Measurements from ENCODE around the gene DMRTC1. TPM values are rescaled to one million over a fixed set of nuclear protein-coding genes. Genes with fewer than 3 reads are reported as not detected.
"Not testable (repeated sequence)": the region's sequence is repeated elsewhere in the genome, so short reads cannot be mapped to it uniquely, and the experiment has no call there.

Gene DMRTC1, protein sequence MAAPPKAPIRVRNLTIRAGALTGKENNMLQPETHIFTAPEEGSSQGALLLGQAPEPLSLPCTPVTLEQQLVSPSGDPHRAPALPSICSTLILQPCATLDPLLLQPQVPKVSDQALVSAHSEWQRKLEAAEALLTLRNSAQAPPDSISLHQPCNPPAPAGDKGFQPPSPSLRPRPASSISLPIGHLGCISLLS
- not detected for total RNA-seq

DNA sequence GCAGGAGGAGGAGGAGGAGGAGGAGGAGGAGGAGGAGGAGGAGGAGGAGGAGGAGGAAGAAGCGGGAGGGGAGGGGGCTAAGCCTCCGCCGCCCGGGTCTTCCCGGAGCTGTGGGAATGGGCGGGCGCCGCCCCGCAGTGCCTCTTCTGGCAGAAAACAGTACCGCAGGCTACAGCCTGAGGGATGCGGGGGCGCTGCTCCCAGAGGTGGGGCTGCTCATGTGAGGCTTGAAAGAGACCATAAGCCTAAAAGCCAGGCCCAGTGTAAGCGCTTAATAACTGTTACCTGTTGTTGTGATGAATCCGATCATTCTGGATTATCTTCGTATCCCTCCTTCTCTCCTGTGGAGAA, at the start of gene DMRTC1:
Gene DMRTC1 (minus strand): TSS at position 19 of the 351 bp plus-strand sequence. CDS start 68,143 bp downstream, outside the sequence.
- no CpG with 5 or more reads among the region's 15 CpGs for WGBS, 2 donors (ENCODE audit: low coverage in 1 of 2)
- H3K36me3 ChIP-seq; H3K4me1 ChIP-seq; intact Hi-C loops (cut with DNase I; ENCODE audit: low total_unique reads); H3K27ac ChIP-seq; in situ Hi-C loops (cut with MboI; ENCODE audit: low pct_ligation_motif_present in 1 of 4, low pct_unique_long_range_greater_than_20kb in 1 of 4, low sequenced_read_pairs in 3 of 4); H3K9me3 ChIP-seq; DNase-seq; H3K27me3 ChIP-seq; H3K4me3 ChIP-seq: not testable (repeated sequence)

DNA sequence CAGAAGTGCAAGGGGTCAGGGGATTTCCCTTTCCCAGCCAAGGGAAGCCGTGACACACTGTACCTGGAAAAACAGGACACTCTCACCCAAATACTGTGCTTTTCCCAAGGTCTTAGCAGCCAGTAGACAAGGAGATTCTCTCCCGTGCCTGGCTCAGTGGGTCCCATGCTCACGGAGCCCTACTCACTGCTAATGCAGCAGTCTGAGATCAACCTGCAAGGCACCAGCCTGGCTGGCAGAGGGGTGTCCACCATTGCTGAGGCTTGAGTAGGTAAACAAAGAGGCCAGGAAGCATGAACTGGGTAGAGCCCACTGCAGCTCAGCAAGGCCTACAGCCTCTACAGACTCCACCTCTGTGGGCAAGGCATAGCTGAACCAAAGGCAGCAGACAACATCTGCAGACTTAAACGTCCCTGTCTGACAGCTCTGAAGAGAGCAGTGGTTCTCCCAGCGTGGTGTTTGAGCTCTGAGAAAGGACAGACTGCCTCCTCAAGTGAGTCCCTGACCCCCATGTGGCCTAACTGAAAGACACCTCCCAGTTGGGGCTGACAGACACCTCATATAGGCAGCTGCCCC, 37.3 kb upstream of the DMRTC1 start:
- in situ Hi-C loops (cut with MboI; ENCODE audit: low pct_ligation_motif_present in 1 of 4, low pct_unique_long_range_greater_than_20kb in 1 of 4, low sequenced_read_pairs in 3 of 4); intact Hi-C loops (cut with DNase I; ENCODE audit: low total_unique reads); H3K4me3 ChIP-seq; H3K9me3 ChIP-seq; DNase-seq; H3K27ac ChIP-seq; H3K4me1 ChIP-seq; H3K27me3 ChIP-seq; H3K36me3 ChIP-seq: not testable (repeated sequence)
- WGBS, 2 donors (ENCODE audit: low coverage in 1 of 2): 45% methylated on average over 5 of the region's 5 CpGs; no CpG with 5 or more reads in 1 of the 2 donors

DNA sequence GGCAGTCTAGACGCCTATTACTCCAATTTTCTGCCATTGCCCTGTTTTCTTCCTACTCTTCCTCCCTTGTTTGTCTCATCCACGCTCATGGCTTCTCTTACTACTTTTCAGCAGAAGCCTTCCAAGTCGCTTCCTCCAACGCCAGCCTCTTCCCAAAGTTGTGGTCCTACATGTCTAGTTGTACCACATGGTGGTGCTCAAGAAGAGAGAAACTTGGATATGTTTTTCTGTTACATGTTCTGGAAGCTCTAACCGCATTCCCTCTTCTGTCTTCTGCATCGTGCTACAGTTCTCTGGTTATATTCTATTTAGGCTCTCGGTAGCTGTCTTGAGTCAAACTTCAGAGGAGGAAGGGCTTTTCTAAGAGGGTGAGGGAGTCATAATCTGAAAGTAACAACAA, 31.2 kb upstream of the DMRTC1 start:
- H3K36me3 ChIP-seq; intact Hi-C loops (cut with DNase I; ENCODE audit: low total_unique reads); H3K27ac ChIP-seq; in situ Hi-C loops (cut with MboI; ENCODE audit: low pct_ligation_motif_present in 1 of 4, low pct_unique_long_range_greater_than_20kb in 1 of 4, low sequenced_read_pairs in 3 of 4); H3K27me3 ChIP-seq; H3K4me1 ChIP-seq; DNase-seq; H3K9me3 ChIP-seq; H3K4me3 ChIP-seq: not testable (repeated sequence)
- WGBS, 2 donors (ENCODE audit: low coverage in 1 of 2): no CpG with 5 or more reads among the region's 7 CpGs

DNA sequence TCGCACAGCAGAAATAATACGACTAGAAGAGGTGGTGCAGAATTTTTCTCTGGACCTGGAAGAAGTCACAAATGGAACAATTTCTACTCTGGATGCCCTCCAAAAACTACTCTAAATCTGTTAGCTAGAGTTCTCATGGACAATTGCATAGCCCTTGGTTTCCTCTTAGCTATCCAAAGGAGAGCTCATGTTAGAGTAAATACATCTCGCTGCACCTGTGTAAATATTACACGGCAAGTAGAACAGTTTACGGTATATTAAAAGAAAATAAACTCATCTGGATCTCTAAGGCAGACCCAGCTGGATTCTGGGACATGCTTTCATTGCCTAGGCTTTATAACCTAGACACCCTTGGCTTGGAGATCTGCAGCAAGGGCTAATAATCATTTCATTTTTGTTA, 28.2 kb upstream of the DMRTC1 start:
- H3K27me3 ChIP-seq; H3K36me3 ChIP-seq; H3K4me1 ChIP-seq; DNase-seq; H3K9me3 ChIP-seq; H3K4me3 ChIP-seq; intact Hi-C loops (cut with DNase I; ENCODE audit: low total_unique reads); in situ Hi-C loops (cut with MboI; ENCODE audit: low pct_ligation_motif_present in 1 of 4, low pct_unique_long_range_greater_than_20kb in 1 of 4, low sequenced_read_pairs in 3 of 4); H3K27ac ChIP-seq: not testable (repeated sequence)
- no CpG with 5 or more reads among the region's 5 CpGs for WGBS, 2 donors (ENCODE audit: low coverage in 1 of 2)

DNA sequence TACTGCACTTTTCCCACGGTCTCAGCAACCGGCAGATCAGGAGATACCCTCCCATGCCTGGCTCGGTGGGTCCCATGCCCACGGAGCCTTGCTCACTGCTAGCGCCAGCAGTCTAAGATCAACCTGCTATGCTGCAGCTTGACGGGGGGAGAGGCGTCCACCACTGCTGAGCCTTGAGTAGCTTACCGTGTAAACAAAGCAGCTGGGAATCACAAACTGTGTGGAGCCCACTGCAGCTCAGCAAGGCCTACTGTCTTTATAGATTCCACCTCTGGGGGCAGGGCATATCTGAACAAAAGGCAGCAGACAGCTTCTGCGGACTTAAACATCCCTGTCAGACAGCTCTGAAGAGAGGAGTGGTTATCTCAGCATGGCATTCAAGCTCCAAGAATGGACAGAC, 16.3 kb upstream of the DMRTC1 start:
- DNase-seq; in situ Hi-C loops (cut with MboI; ENCODE audit: low pct_ligation_motif_present in 1 of 4, low pct_unique_long_range_greater_than_20kb in 1 of 4, low sequenced_read_pairs in 3 of 4); H3K4me3 ChIP-seq; H3K27me3 ChIP-seq; H3K27ac ChIP-seq; H3K4me1 ChIP-seq; H3K9me3 ChIP-seq; H3K36me3 ChIP-seq; intact Hi-C loops (cut with DNase I; ENCODE audit: low total_unique reads): not testable (repeated sequence)
- no CpG with 5 or more reads among the region's 9 CpGs for WGBS, 2 donors (ENCODE audit: low coverage in 1 of 2)

DNA sequence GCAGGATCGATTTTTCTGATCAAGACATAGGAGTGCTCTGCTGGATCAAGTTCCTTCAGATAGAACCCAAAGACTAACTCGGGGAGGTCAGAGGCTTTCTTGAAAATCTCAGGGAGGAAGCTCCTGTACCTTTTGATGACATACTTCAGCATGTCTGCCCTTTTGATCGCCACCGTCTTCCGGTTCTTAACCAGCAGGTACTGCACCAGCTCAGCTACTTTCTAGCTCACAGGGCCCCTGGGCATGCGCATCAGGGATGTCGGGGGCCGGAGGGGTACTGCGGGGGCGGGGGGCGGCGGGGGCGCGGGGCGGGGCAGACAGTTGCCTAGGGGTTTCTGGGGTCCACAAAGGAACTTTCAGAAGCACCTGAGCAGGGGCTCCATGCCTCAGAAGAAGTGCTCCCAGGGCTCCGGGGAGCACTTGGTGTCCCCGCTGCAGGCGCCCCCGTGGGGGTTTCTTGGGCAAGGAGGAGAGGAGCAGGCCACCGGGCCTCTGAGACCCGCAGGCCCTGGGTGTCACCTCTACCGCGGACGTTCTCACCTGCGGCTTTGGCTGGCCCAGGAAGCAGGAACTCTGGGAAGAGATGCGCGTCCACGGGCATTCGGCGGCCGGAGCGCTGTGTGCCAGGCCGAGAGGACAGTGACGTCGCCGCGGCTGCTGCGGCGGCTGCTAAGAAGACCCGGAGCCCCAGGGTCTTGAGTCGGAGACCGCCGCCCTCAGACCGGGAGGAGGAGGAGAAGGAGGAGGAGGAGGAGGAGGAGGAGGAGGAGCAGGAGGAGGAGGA, 410 bp downstream of the DMRTC1 start:
- in situ Hi-C loops (cut with MboI; ENCODE audit: low pct_ligation_motif_present in 1 of 4, low pct_unique_long_range_greater_than_20kb in 1 of 4, low sequenced_read_pairs in 3 of 4); H3K4me3 ChIP-seq; DNase-seq; intact Hi-C loops (cut with DNase I; ENCODE audit: low total_unique reads); H3K27me3 ChIP-seq; H3K27ac ChIP-seq; H3K9me3 ChIP-seq; H3K4me1 ChIP-seq; H3K36me3 ChIP-seq: not testable (repeated sequence)
- WGBS, 2 donors (ENCODE audit: low coverage in 1 of 2): no CpG with 5 or more reads among the region's 44 CpGs

DNA sequence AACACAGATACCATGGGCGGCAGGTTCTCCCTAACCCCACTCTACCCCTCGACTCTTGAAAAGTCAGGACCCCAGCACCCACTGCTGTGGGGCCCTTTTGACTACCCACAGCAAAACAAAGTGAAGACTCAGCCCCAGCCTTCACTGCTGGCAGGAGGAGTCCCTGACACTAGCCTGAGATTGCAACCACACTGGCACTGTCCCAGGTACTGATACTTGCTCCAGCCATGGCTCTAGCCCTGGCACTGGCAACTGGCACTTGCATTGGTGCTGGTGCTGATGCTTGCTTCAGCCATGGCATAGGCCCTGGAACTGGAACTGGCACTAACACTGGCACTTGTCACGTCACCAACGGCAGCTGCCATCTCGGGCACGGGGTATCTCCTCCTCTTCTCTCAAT, 1.4 kb downstream of the DMRTC1 start:
- DNase-seq; in situ Hi-C loops (cut with MboI; ENCODE audit: low pct_ligation_motif_present in 1 of 4, low pct_unique_long_range_greater_than_20kb in 1 of 4, low sequenced_read_pairs in 3 of 4): not testable (repeated sequence)

DNA sequence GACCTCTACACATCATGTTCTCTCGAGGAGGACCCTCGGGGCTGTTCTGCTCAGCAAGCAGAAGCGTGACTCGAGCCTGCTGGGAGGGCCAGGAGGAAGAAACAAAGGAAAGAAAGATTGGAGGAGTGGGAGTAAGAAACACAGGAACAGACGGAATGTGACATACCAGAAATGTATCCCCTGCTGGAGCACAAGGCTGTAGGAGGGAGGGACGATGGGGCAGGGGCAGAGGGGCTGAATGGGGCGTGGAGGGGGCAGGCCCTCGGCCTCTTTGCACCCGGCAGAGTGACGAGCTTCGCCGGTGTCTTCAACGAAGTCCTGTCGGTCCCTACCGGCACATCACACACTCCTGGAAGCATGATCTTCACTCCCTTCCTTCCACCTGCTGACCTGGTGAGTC, 5.7 kb downstream of the DMRTC1 start, which contains the start of gene FAM236A:
Gene FAM236A (plus strand): TSS at position 301 of the 400 bp plus-strand sequence. CDS start 57 bp downstream, at position 358.
- H3K4me1 ChIP-seq; H3K27me3 ChIP-seq; H3K4me3 ChIP-seq; H3K9me3 ChIP-seq; intact Hi-C loops (cut with DNase I; ENCODE audit: low total_unique reads); H3K27ac ChIP-seq; DNase-seq; in situ Hi-C loops (cut with MboI; ENCODE audit: low pct_ligation_motif_present in 1 of 4, low pct_unique_long_range_greater_than_20kb in 1 of 4, low sequenced_read_pairs in 3 of 4); H3K36me3 ChIP-seq: not testable (repeated sequence)
- no CpG with 5 or more reads among the region's 15 CpGs for WGBS, 2 donors (ENCODE audit: low coverage in 1 of 2)

More for the DNA sequence above, 1.4 kb downstream of the DMRTC1 start:
- H3K9me3 ChIP-seq; H3K27me3 ChIP-seq; H3K4me3 ChIP-seq; intact Hi-C loops (cut with DNase I; ENCODE audit: low total_unique reads); H3K27ac ChIP-seq; H3K4me1 ChIP-seq; H3K36me3 ChIP-seq: not testable (repeated sequence)
- WGBS, 2 donors (ENCODE audit: low coverage in 1 of 2): no CpG with 5 or more reads among the region's 6 CpGs

DNA sequence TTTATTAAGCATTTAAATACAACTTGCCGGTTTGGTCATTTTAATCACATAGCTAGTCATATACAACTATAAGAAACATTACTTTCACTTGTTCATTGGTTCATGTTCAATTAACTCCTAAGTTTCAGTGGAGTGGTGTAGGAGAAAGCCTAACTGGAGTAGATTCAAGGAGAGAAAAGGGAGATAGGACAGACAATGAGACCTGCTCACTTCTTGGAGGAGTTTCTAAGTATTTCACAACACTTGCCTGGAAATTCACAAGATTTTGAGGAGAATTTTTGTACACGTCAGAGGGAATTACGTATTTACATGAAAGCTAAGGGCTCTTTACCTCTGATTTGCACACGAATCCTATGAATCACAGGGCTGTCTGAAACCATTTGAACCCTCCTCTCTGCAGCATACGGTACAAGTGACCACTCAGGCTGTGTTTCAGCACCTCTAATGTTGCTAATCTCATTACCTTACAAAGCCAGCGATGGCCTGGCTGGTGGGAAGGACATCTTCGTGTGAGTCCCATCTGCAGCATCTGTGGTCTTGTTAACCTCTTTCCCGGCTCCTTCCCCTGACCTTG, 6.7 kb downstream of the DMRTC1 start:
- H3K36me3 ChIP-seq; H3K27ac ChIP-seq; in situ Hi-C loops (cut with MboI; ENCODE audit: low pct_ligation_motif_present in 1 of 4, low pct_unique_long_range_greater_than_20kb in 1 of 4, low sequenced_read_pairs in 3 of 4); H3K4me1 ChIP-seq; DNase-seq; H3K4me3 ChIP-seq; H3K9me3 ChIP-seq; intact Hi-C loops (cut with DNase I; ENCODE audit: low total_unique reads); H3K27me3 ChIP-seq: not testable (repeated sequence)
- no CpG with 5 or more reads among the region's 8 CpGs for WGBS, 2 donors (ENCODE audit: low coverage in 1 of 2)

DNA sequence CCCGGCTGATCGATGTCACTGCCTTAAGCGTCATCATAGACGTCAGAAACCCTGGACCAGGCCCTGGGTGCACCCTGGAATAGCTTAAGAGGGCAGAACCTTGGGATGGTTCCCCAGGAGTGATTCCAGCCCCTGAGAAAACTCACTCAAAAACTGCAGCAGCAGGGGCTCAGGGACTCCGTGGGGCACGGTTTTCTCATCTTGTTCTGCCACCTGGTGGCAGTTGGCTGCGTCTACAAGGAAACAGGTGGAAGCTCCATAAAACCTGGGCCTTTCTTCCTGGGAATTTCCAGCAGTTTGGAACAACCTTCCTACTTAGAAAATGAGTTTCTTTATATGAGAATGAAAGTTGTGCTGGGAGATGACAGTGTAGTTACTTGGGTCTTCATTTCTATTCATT, 7.2 kb downstream of the DMRTC1 start:
- no CpG with 5 or more reads among the region's 7 CpGs for WGBS, 2 donors (ENCODE audit: low coverage in 1 of 2)
- DNase-seq; intact Hi-C loops (cut with DNase I; ENCODE audit: low total_unique reads); H3K27ac ChIP-seq; in situ Hi-C loops (cut with MboI; ENCODE audit: low pct_ligation_motif_present in 1 of 4, low pct_unique_long_range_greater_than_20kb in 1 of 4, low sequenced_read_pairs in 3 of 4); H3K9me3 ChIP-seq; H3K27me3 ChIP-seq; H3K4me1 ChIP-seq; H3K36me3 ChIP-seq; H3K4me3 ChIP-seq: not testable (repeated sequence)

Data from transverse colon (tissue), 4 donors.